Duodenal mucosa (tissue), 2 donors: Measurements from ENCODE around the gene MDH2.
"Not testable (repeated sequence)": the region's sequence is repeated elsewhere in the genome, so short reads cannot be mapped to it uniquely, and the experiment has no call there.

ENCODE experiments used
- H3K27ac ChIP-seq: one replicate; pipeline ENCODE4 v1.7.0; 2013; ENCODE audit warnings: low read depth, low read length
- H3K27me3 ChIP-seq, 2 donors: one replicate each; pipeline ENCODE4 v1.7.0; 2013; ENCODE audit warnings: low read length in 2 of 2, control low read depth in 1 of 2; ENCODE audit not compliant: insufficient read depth in 2 of 2, control insufficient read depth in 1 of 2
- H3K36me3 ChIP-seq, 2 donors: one replicate each; pipeline ENCODE4 v1.7.0; 2013; ENCODE audit warnings: low read length in 2 of 2, control low read depth in 1 of 2; ENCODE audit not compliant: insufficient read depth in 2 of 2, control insufficient read depth in 1 of 2
- H3K4me1 ChIP-seq, 2 donors: one replicate each; pipeline ENCODE4 v1.7.0; 2013; ENCODE audit warnings: low read length in 2 of 2, control low read depth in 1 of 2; ENCODE audit not compliant: insufficient read depth in 2 of 2, control insufficient read depth in 1 of 2
- H3K4me3 ChIP-seq, 2 donors: one replicate each; pipeline ENCODE4 v1.7.0; 2013; ENCODE audit warnings: low read length in 2 of 2, low read depth in 1 of 2
- H3K9ac ChIP-seq, 2 donors: one replicate each; pipeline ENCODE4 v1.7.0; 2013; ENCODE audit warnings: low read length in 2 of 2, low read depth in 1 of 2
- H3K9me3 ChIP-seq, 2 donors: one replicate each; pipeline ENCODE4 v1.7.0; 2013; ENCODE audit warnings: low read length in 2 of 2, control low read depth in 1 of 2; ENCODE audit not compliant: control insufficient read depth in 1 of 2

Gene MDH2

DNA sequence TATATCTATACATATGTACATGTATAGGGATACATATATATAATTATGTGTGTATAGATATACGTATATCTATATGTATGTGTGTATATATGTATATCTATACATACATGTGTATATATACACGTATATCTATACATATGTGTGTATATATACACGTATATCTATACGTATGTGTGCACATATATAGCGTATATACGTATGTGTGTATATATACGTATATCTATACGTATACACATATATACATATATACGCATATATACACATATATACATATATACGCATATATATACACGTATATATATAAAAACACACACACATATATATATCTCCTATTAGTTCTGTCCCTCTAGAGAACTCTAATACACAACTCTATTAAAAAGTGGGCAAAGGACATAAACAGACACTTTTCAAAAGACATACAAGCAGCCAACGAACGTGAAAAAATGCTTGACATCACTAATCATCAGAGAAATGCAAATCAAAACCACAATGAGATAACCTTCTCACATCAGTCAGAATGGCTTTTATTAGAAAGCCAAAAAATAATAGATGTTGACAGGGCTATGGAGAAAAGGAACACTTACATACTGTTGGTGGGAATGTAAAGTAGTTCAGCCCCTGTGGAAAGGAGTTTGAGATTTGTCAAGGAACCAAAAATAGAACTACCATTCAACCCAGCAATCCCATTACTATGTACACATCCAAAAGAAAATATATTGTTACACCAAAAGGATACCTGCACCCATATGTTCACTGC, 31.5 kb upstream of the MDH2 start:
- Histone ChIP-seq H3K9me3 (no peaks in the 10 kb centered on the region), H3K27me3 (no peaks in the 10 kb centered on the region), H3K9ac (no peak overlapping the region), H3K36me3 (peaks cover under 1 to 20% of the 10 kb centered on the region in 2 donors), H3K27ac (no peak overlapping the region), H3K4me1 (peaks cover 0 to 4% of the 10 kb centered on the region in 2 donors), H3K4me3 (no peak overlapping the region)

DNA sequence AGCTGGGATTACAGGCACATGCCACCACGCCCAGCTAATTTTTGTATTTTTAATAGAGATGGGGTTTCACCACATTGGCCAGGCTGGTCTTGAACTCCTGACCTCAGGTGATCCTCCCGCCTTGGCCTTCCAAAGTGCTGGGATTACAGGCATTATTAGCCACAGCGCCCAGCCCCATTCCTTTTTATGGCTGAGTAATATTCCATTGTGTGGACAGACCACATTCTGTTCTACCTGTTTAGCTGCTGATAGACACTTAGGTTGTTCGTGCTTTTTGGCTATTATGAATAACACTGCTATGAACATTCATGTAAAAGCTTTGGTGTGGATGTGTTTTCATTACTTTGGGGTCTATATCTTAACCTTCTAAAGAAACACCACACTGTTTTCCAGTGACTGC, 29.4 kb upstream of the MDH2 start:
- not testable (repeated sequence) for H3K9me3 ChIP-seq, H3K27ac ChIP-seq, H3K4me3 ChIP-seq, H3K27me3 ChIP-seq, H3K9ac ChIP-seq, H3K4me1 ChIP-seq
- H3K36me3 ChIP-seq: peaks cover 5 to 29% of the 10 kb centered on the region in 2 donors

DNA sequence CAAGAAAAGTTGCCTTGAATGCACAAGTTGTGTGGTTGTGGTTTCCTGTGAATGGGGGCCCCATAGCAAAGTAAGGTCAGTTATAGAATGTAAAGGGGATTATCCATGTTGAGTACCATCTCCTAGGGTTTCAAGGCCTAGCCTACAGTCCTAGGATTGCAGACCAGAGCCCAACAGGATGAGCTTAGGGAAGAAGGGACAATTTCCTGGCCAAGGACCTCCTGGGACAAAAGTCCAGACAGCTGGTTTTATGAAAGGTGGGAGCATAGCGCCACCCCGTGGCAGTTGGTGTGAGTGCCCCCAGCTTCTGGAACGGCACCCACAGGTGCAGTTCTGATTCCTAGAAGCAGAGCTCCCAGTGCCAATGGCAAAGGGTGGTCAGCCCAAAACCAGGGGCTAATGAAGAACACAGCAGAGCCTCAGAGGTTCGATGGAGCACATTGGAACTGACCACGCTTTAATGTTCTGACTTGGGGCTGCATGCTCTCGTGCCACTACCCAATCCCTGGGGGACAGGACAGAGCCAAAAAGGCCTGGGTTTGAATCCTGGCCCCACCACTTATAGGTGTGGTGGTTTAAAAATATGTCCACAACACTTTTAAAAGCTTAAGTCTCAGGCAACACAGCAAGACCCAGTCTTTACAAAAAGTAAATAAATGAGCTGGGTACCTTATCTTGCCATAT, 27.7 kb upstream of the MDH2 start:
- Histone ChIP-seq H3K27ac (no peak overlapping the region), H3K27me3 (no peaks in the 10 kb centered on the region), H3K36me3 (peaks cover 5 to 32% of the 10 kb centered on the region in 2 donors), H3K9ac (no peak overlapping the region), H3K4me3 (no peak overlapping the region), H3K4me1 (peaks cover 0 to 4% of the 10 kb centered on the region in 2 donors), H3K9me3 (peaks cover 0 to 3% of the 10 kb centered on the region in 2 donors)

DNA sequence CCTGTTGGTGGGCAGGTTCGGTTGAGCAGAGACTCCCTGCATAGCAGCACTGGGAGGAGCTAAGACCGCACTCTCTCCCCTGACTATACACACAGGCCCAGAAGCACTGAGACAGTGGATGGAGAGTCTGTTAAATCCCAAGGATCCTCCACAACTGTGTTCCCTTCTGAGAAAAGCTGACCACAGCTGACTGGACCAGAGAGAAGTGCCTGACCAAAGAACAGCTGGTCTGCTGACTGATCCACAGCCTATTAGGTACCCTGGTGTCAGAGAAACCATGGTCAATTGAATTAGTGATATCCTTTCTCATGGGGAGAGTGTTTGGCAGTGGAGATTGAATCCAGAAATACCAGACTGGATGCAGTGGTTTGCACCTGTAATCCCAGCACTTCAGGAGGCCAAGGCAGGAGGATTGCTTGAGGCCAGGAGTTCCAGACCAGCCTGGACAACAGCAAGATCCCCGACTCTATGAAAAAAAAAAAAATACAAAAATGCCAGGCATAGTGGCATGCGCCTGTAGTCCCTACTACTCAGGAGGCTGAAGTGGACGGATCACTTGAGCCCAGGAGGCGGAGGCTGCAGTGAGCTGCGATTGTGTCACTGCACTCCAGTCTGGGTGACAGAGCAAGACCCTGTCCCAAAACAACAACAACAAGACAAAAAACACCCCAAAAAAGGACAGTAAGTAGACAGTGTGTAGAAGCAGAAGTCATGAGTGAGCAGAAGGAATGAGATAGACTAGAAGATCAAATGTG, 25.7 kb upstream of the MDH2 start:
- H3K9me3 ChIP-seq: peaks cover 0 to 3% of the 10 kb centered on the region in 2 donors
- no peak overlapping the region for H3K27ac ChIP-seq
- peaks cover 5 to 36% of the 10 kb centered on the region in 2 donors for H3K36me3 ChIP-seq
- no peaks in the 10 kb centered on the region for H3K27me3 ChIP-seq
- H3K4me3 ChIP-seq: no peak overlapping the region
- H3K9ac ChIP-seq: no peak overlapping the region
- H3K4me1 ChIP-seq: peaks cover 0 to 4% of the 10 kb centered on the region in 2 donors

DNA sequence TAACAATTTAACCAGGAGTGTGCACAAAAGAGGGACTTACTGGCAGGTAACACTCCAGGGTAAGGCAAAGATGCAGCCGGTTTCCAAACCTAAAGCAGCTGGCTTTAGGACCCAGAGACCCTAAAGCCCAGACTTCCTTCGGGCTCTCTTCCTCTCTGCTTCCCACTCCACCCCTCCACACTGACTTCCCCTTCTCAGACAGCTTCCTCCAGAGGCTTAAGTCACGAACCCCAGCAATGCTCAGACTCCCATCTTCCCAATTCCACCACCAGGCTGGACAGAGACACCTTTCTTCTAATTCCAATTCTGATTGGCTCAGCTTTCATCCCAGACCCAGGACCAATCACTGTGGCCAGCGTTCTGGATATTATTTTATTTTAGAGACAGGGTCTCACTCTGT, 24.9 kb upstream of the MDH2 start:
- Histone ChIP-seq H3K27ac (no peak overlapping the region), H3K4me1 (peaks cover 0 to 4% of the 10 kb centered on the region in 2 donors), H3K36me3 (peaks cover 5 to 37% of the 10 kb centered on the region in 2 donors), H3K27me3 (no peaks in the 10 kb centered on the region), H3K4me3 (no peak overlapping the region), H3K9ac (no peak overlapping the region), H3K9me3 (peaks cover 0 to 3% of the 10 kb centered on the region in 2 donors)

DNA sequence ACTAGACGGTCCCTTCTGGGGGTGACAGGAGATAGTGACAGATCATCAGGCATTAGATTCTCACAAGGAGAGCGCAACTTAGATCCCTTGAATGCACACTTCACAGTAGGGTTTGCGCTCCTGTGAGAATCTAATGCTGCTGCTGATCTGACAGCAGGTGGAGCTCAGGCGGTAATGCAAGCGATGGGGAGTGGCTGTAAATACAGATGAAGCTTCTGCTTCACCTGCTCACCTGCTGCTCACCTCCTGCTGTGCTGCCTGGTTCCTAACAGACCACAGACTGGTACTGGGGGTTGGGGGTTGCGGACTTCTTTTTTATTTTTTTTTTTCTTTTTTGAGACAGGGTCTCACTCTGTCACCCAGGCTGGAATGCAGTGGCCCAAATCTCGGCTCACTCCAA, 18.2 kb upstream of the MDH2 start:
- not testable (repeated sequence) for H3K27me3 ChIP-seq, H3K27ac ChIP-seq, H3K9ac ChIP-seq, H3K9me3 ChIP-seq, H3K4me3 ChIP-seq, H3K4me1 ChIP-seq
- peaks cover under 1 to 11% of the 10 kb centered on the region in 2 donors for H3K36me3 ChIP-seq

DNA sequence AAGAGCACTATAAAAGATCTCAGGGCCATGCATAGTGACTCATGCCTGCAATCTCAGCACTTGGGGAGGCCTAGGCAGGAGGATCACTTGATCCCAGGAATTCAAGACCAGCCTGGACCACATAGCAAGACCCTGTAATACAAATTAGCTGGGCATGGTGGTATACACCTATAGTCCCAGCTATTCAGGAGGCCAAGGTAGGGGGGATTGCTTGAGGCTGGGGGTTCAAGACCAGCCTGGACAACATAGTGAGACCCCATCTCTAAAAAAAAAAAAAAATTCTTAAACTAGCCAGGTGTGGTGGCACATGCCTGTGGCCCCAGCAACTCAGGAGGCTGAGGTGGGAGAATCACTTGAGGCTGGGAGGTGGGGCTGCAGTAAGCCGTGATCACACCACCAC, 15.9 kb upstream of the MDH2 start:
- no peaks in the 10 kb centered on the region for H3K9me3 ChIP-seq
- no peak overlapping the region for H3K27ac ChIP-seq
- H3K36me3 ChIP-seq: peaks cover 3 to 11% of the 10 kb centered on the region in 2 donors
- H3K4me1 ChIP-seq: no peaks in the 10 kb centered on the region
- no peaks in the 10 kb centered on the region for H3K27me3 ChIP-seq
- H3K4me3 ChIP-seq: no peak overlapping the region
- H3K9ac ChIP-seq: no peak overlapping the region

DNA sequence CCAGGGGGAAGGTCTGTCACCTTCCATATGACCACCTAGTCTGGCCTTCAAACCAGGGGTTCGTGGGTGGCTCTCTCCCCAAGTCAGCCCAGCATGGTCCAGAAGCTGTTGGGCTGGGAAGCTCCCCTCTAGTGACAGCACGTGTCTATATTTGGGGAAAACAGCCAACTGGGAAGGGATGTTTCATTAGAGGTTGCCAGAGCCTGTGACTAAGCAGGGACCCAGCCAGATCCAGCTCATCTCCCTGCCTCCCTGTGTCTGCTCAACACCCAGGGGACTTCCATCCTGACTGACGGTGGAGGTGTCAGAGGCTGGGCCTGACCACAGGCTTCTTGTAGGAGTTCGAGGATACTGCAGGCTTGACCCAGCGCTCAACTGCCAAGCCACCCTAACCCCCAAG, 10.6 kb upstream of the MDH2 start:
- no peaks in the 10 kb centered on the region for H3K9me3 ChIP-seq
- H3K27me3 ChIP-seq: no peaks in the 10 kb centered on the region
- no peak overlapping the region for H3K9ac ChIP-seq
- no peak overlapping the region for H3K4me3 ChIP-seq
- peaks cover 3% of the 10 kb centered on the region in 2 donors for H3K36me3 ChIP-seq
- H3K27ac ChIP-seq: no peak overlapping the region
- no peaks in the 10 kb centered on the region for H3K4me1 ChIP-seq

DNA sequence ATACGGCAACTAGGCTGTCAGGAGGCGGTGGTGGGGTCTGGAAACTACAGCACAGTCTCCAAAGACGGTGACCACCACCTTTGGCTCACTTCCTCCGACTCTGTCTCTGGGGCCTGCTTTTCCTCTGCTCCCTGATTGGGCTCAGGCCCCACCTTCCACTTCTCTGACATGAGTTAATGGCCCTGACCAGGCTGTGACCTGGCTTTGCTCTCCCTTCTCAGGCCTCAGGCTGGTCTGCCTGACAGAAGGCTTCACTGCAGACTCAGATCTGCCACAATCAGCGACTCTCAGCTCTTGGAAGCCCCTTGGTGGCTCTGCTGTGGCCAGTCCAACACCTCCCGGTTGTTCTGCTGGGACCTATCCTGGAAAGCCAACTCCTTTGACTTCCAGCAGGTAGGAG, 7.8 kb upstream of the MDH2 start:
- Histone ChIP-seq H3K9ac (no peak overlapping the region), H3K4me1 (no peaks in the 10 kb centered on the region), H3K36me3 (peaks cover 0 to 3% of the 10 kb centered on the region in 2 donors), H3K4me3 (no peak overlapping the region), H3K9me3 (no peaks in the 10 kb centered on the region), H3K27me3 (no peaks in the 10 kb centered on the region), H3K27ac (no peak overlapping the region)

DNA sequence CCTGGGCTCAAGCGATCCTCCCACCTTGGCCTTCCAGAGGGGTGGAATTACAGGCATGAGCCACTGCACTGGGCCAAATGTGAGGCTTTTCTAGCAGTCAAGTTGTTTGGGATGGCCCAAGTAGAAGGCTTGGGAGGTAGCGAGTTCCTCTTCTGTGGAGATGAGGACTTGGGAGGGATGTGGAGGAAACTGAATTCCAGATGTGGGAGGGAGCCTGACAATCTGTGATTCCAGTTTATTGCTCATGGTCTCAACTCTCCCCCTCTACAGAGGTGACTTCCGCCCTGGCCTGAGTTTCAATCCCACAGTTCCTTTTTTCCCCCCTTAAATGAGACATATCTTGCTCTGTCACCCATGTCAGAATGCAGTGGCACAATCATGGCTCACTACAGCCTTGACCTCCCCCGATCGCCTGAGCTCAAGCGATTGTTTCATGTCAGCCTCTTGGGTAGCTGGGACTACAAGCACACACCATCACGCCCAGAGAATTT, 3.5 kb upstream of the MDH2 start:
- peaks cover 0 to 3% of the 10 kb centered on the region in 2 donors for H3K36me3 ChIP-seq
- peaks cover 6 to 9% of the 10 kb centered on the region in 2 donors for H3K4me1 ChIP-seq
- no peak overlapping the region for H3K27ac ChIP-seq
- H3K9me3 ChIP-seq: no peaks in the 10 kb centered on the region
- no peak overlapping the region for H3K4me3 ChIP-seq
- H3K27me3 ChIP-seq: no peaks in the 10 kb centered on the region
- H3K9ac ChIP-seq: no peak overlapping the region
